NCI-H748 treated with DMSO at 0.1 percent for 48 hours (cell line): ENCODE results near the gene ZNF827.

Experiments used
- DNase-seq: peaks from one replicate; lab custom pipeline; 2025; lab: John Stamatoyannopoulos, UW

ZNF827 gene

GRCh38 chr4:145891958-145892357 is 46.7 kb downstream of the ZNF827 start:
- DNase-seq, result no peak

GRCh38 chr4:145890689-145891088 is 47.9 kb downstream of the ZNF827 start:
- no peak for DNase-seq

GRCh38 chr4:145888393-145888792 is 50.2 kb downstream of the ZNF827 start:
- DNase-seq, result no peak

- DNase-seq, result no peak
These were observed 51.2 kb downstream of the ZNF827 start for GRCh38 chr4:145887241-145887991.

GRCh38 chr4:145886871-145887240 is 51.8 kb downstream of the ZNF827 start:
- no peak for DNase-seq

GRCh38 chr4:145885666-145886065 is 53.0 kb downstream of the ZNF827 start:
- no peak for DNase-seq

- no peak for DNase-seq
These were observed 53.8 kb downstream of the ZNF827 start for GRCh38 chr4:145884775-145885174.

GRCh38 chr4:145883101-145883694 is 55.4 kb downstream of the ZNF827 start:
- no peak for DNase-seq

- DNase-seq, result no peak
These were observed 56.0 kb downstream of the ZNF827 start for GRCh38 chr4:145882604-145883003.

GRCh38 chr4:145881989-145882388 is 56.6 kb downstream of the ZNF827 start:
- no peak for DNase-seq

- DNase-seq, result no peak
These were observed 57.0 kb downstream of the ZNF827 start for GRCh38 chr4:145881576-145881975.

GRCh38 chr4:145880355-145880960 is 58.2 kb downstream of the ZNF827 start:
- DNase-seq, result no peak

- DNase-seq, result no peak
These were observed 59.0 kb downstream of the ZNF827 start for GRCh38 chr4:145879598-145879997.

GRCh38 chr4:145878501-145879435 is 59.9 kb downstream of the ZNF827 start:
- no peak for DNase-seq

GRCh38 chr4:145876531-145877180 is 62.0 kb downstream of the ZNF827 start:
- no peak for DNase-seq

GRCh38 chr4:145873901-145874300 is 64.7 kb downstream of the ZNF827 start:
- no peak for DNase-seq

GRCh38 chr4:145871209-145871608 is 67.4 kb downstream of the ZNF827 start:
- DNase-seq, result no peak

- no peak for DNase-seq
These were observed 68.2 kb downstream of the ZNF827 start for GRCh38 chr4:145870155-145871020.

GRCh38 chr4:145868637-145869409 is 69.8 kb downstream of the ZNF827 start:
- DNase-seq, result no peak

GRCh38 chr4:145867406-145867805 is 71.2 kb downstream of the ZNF827 start:
- DNase-seq, result no peak
